MM.1S (cell line): ENCODE data around the gene MPPED1.
A peak's percentile ranks its signal among the peaks of the same experiment; 100 is the strongest.

ENCODE experiments used
- DNase-seq: peaks from one replicate; pipeline ENCODE4 v3.0.0-alpha.2; 2015
- H2AFZ ChIP-seq: fragments of 300-600 bp; sonication (generic); 2 replicates; pipeline ENCODE4 v1.6.0; 2016; ENCODE audit warnings: antibody characterized with exemption, low read length
- H3F3A ChIP-seq: fragments of 300-600 bp; sonication (generic); 2 replicates; pipeline ENCODE4 v1.6.1; 2016; ENCODE audit warnings: mild to moderate bottlenecking, antibody characterized with exemption, low read length, moderate library complexity, mixed read lengths; ENCODE audit not compliant: insufficient read depth
- H3K27ac ChIP-seq: fragments of 300-600 bp; sonication (generic); 2 replicates; pipeline ENCODE4 v1.5.1; 2016; ENCODE audit warnings: mild to moderate bottlenecking, low read length
- H3K27me3 ChIP-seq: fragments of 300-600 bp; sonication (generic); replicated peaks from 2 replicates; pipeline ENCODE4 v1.6.0; 2016; ENCODE audit warnings: low read length; ENCODE audit not compliant: insufficient read depth
- H3K36me3 ChIP-seq: fragments of 300-600 bp; sonication (generic); replicated peaks from 2 replicates; pipeline ENCODE4 v1.6.1; 2016; ENCODE audit warnings: mild to moderate bottlenecking, low read length, mixed read lengths; ENCODE audit not compliant: insufficient read depth
- H3K4me1 ChIP-seq: fragments of 300-600 bp; sonication (generic); 2 replicates; pipeline ENCODE4 v1.6.1; 2016; ENCODE audit warnings: low read length, mixed read lengths
- H3K4me2 ChIP-seq: fragments of 300-600 bp; sonication (generic); 2 replicates; pipeline ENCODE4 v1.6.0; 2016; ENCODE audit warnings: low read depth, low read length
- H3K4me3 ChIP-seq: fragments of 300-600 bp; sonication (generic); 2 replicates; pipeline ENCODE4 v1.5.1; 2016; ENCODE audit warnings: low read length, mixed read lengths
- H3K79me2 ChIP-seq: fragments of 300-600 bp; sonication (generic); 2 replicates; pipeline ENCODE4 v1.6.1; 2016; ENCODE audit warnings: mixed run types, low read length, mixed read lengths
- H3K9ac ChIP-seq: fragments of 300-600 bp; sonication (generic); 2 replicates; pipeline ENCODE4 v1.6.1; 2016; ENCODE audit warnings: low read length, mixed read lengths
- H3K9me2 ChIP-seq: fragments of 300-600 bp; sonication (generic); replicated peaks from 2 replicates; pipeline ENCODE4 v1.6.1; 2016; ENCODE audit warnings: mild to moderate bottlenecking, low read length, mixed read lengths; ENCODE audit not compliant: insufficient read depth
- H3K9me3 ChIP-seq: fragments of 300-600 bp; sonication (generic); replicated peaks from 2 replicates; pipeline ENCODE4 v1.6.1; 2016; ENCODE audit warnings: mild to moderate bottlenecking, low read length, mixed read lengths; ENCODE audit not compliant: insufficient read depth
- H4K20me1 ChIP-seq: fragments of 300-600 bp; sonication (generic); 2 replicates; pipeline ENCODE4 v1.6.1; 2016; ENCODE audit warnings: mild to moderate bottlenecking, low read length, moderate library complexity, mixed read lengths; ENCODE audit not compliant: insufficient read depth
- CTCF ChIP-seq: fragments of 300-600 bp; sonication (generic); IDR thresholded peaks from 2 replicates; pipeline ENCODE4 v1.5.1; 2016; ENCODE audit warnings: antibody characterized with exemption, low read length, mixed read lengths
- EZH2 ChIP-seq: fragments of 300-600 bp; sonication (generic); optimal IDR thresholded peaks from 2 replicates; pipeline ENCODE3; 2017; ENCODE audit warnings: low read depth, mild to moderate bottlenecking, antibody characterized with exemption, low read length, mixed read lengths
- EZH2phosphoT487 ChIP-seq: fragments of 300-600 bp; sonication (generic); IDR thresholded peaks from 2 replicates; pipeline ENCODE4 v1.6.1; 2018; ENCODE audit warnings: antibody characterized with exemption, low read length

Gene MPPED1

GRCh38 chr22:43397766-43398165 lies 14.0 kb upstream of the MPPED1 start:
- H3K4me2 ChIP-seq = no peak overlapping the region
- no peaks in the 10 kb centered on the region for H3K36me3 ChIP-seq
- H2AFZ ChIP-seq = no peak overlapping the region

GRCh38 chr22:43398246-43398645 lies 13.6 kb upstream of the MPPED1 start:
- Histone ChIP-seq H4K20me1 (no peaks in the 10 kb centered on the region), H3K79me2 (no peaks in the 10 kb centered on the region), H3K9me2 (no peaks in the 10 kb centered on the region), H3K9me3 (no peaks in the 10 kb centered on the region), H3K4me3 (no peak overlapping the region), H3K27ac (no peak overlapping the region), H3K36me3 (no peaks in the 10 kb centered on the region), H3F3A (no peaks in the 10 kb centered on the region), H3K4me2 (no peak overlapping the region), H2AFZ (no peak overlapping the region), H3K27me3 (peaks cover 54% of the 10 kb centered on the region), H3K9ac (no peak overlapping the region), H3K4me1 (no peaks in the 10 kb centered on the region)
- no peak for DNase-seq
- TF ChIP-seq EZH2 (no peak), CTCF (no peak), EZH2phosphoT487 (no peak)

More at GRCh38 chr22:43397766-43398165, 14.0 kb upstream of the MPPED1 start:
- no peak overlapping the region for H3K9ac ChIP-seq
- no peak for DNase-seq
- H3K4me1 ChIP-seq = no peaks in the 10 kb centered on the region
- no peaks in the 10 kb centered on the region for H4K20me1 ChIP-seq
- no peaks in the 10 kb centered on the region for H3K9me2 ChIP-seq
- no peak for TF ChIP-seq EZH2phosphoT487
- TF ChIP-seq CTCF = no peak
- TF ChIP-seq EZH2 = no peak
- no peaks in the 10 kb centered on the region for H3K79me2 ChIP-seq
- H3K27me3 ChIP-seq = peaks cover 54% of the 10 kb centered on the region
- H3K27ac ChIP-seq = no peak overlapping the region
- no peaks in the 10 kb centered on the region for H3K9me3 ChIP-seq
- no peak overlapping the region for H3K4me3 ChIP-seq
- no peaks in the 10 kb centered on the region for H3F3A ChIP-seq

- Histone ChIP-seq H3K79me2 (no peaks in the 10 kb centered on the region), H3K27me3 (peaks cover 54% of the 10 kb centered on the region), H3K27ac (no peak overlapping the region), H3F3A (no peaks in the 10 kb centered on the region), H3K4me1 (no peaks in the 10 kb centered on the region), H3K9ac (no peak overlapping the region; the same call in 1 of the 2 replicates), H3K9me2 (no peaks in the 10 kb centered on the region), H4K20me1 (no peaks in the 10 kb centered on the region), H3K9me3 (no peaks in the 10 kb centered on the region), H2AFZ (peak overlapping the region; percentile 80), H3K4me2 (peak overlapping the region; percentile 90; the same call in 1 of the 2 replicates), H3K36me3 (no peaks in the 10 kb centered on the region), H3K4me3 (peak overlapping the region; percentile 68)
- TF ChIP-seq CTCF (no peak), EZH2 (no peak), EZH2phosphoT487 (no peak)
- DNase-seq = no peak
Observed at GRCh38 chr22:43398910-43399309, 12.9 kb upstream of the MPPED1 start.
